Left cardiac atrium (tissue), 4 donors: ENCODE results near the gene NAIF1. TPM values are rescaled to one million over a fixed set of nuclear protein-coding genes. Genes with fewer than 3 reads are reported as not detected.

Experiments
- ATAC-seq, 2 donors: fragments of 200-7000 bp; cut with Tn5 transposase; one replicate each; pipeline ENCODE4 v1.9.1; 2020; ENCODE audit warnings: mild to moderate bottlenecking in 2 of 2, moderate library complexity in 2 of 2
- DNase-seq: peaks from one replicate; pipeline ENCODE4 v3.0.0-alpha.2; 2020
- intact Hi-C, 2 donors: fragments of 100-400 bp; cut with DNase I; formaldehyde crosslinking; loops; one replicate each; pipeline versions ENCODE4 v1.14.1 to v1.15.1; 2022 to 2023
- total RNA-seq, 2 donors: library from RNA; stranded (reverse); fragmentation: NEBNext Ultra II Directional; extraction: Animal tissue kit (Norgen Biotek cat#: 25700); gene quantifications; one replicate each; pipeline ENCODE4 v1.2.1, GENCODE V29; 2021
- donor health status: DM: no; HTN: yes; CAD: no.
- donor health status: DM: no; HTN: yes; CAD: no; lungs with severe emphysema.
- donor health status: DM: yes; HTN: yes; CAD: no.
- donor health status: Dilated cardiomyopathy.

NAIF1 gene
- total RNA-seq, 2 donors from 2014 or later, result 5.8 to 6.1 TPM

DNA sequence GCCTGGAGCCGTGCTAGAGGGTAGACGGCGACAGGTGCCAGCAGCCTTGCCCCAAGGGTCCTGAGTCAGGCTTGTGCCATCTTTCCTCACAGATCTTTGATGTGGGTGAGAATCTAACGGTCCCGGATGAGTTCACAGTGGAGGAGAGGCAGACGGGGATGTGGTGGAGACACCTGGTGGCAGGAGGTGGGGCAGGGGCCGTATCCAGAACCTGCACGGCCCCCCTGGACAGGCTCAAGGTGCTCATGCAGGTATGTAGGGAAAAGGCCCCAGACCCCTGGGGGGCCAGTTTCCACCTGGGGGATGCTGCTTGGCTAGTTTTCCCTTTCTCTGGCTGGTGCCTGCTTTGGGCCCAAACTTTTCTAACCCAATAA is 36.5 kb upstream of the NAIF1 start:
- intact Hi-C loops, result no loop called here
- DNase-seq, result no peak
- no peak for ATAC-seq

DNA sequence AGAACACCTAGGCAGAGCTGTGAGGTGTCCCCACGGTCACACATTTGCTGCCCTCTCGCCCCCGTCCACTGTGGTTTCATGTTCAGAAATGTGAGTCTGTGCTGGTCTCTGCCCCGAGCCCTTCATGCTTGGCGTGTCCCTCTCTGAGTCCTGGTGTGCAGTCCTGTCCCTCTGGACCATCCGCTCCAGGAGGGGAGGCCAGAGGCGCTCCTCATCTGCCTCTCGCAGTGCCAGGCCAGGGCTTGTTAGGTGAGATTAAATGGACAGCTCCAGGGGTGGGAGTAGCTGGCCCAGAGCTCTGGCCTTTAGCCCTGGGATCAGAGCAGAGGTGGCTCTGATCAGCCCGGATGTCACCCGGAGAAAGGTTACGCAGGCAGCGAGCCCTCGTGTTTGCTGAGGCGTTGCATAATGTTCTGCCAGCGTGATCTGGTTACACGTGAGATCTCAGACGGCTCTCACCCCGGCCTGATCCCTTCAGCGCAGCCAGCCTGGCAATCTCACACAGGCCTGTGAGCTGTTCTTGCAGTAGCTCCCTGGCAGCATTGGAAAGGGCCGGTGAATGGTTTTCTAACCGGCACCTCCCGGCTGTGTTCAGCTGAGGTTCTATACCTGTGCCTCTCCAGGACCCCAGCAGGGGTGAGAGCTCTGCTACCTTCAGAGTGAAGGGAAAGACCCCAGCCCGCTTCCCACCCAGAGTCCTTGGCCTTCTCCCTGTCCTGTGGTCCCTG is 35.9 kb upstream of the NAIF1 start:
- peak in 1 of 2 donors; percentile 25 for ATAC-seq
- DNase-seq, result peak; percentile 55
- intact Hi-C loops, result no loop called here

DNA sequence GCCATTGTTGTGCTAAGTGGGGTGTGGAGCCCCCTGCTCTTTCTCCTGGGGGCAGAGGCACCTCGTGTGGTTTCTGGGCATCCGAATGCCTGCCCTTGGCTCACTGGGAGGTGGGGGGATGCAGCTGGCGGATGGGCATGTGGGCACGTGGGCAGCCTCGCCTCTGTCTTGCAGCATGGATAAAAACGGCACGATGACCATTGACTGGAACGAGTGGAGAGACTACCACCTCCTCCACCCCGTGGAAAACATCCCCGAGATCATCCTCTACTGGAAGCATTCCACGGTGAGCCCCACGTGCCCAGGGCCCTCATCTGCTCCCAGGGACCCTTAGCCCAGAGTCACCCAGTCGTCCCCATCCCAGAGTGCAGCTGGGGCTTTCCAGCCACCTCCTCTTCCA is 35.1 kb upstream of the NAIF1 start:
- ATAC-seq (no peak), DNase-seq (no peak)
- intact Hi-C loops, result no loop called here

DNA sequence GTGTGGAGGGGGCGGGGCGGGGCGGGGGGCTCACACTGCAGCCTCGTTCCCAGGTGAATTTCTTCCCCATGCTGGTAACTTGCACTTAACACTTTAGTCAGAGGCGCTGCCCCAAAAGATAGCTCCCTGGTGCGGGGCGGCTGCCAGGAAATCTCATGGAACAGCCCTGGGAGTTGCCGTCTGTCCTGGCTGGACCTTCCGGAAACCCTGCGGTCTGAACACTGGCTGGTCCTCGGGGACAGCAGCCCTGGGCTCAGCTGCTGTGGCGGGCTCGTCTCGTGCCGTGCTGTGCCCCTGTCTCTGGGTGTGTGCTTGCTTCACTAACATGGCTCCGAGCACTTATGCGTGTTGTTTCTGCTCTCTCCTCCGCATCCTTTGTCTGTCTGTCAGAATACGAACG is 34.6 kb upstream of the NAIF1 start:
- intact Hi-C loops, result no loop called here

DNA sequence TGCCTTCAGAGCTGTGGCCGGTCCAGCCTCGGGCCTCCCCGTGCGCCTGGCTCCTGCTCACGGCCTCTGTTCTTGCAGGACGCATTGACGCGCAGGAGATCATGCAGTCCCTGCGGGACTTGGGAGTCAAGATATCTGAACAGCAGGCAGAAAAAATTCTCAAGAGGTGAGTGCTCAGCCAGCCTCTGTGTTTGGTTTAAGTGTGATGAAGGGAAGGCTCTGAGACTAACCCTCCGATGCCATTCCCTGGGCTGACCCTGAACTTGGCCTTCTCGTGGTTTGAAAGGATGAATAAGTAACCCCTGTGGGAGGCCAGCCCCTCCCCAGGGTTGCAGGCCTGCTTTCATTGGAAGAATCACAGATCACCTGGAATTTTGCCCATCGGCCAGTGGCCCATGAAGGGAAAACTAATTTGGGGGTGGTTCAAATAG is 34.1 kb upstream of the NAIF1 start:
- DNase-seq, result no peak
- intact Hi-C loops, result no loop called here

More for the DNA sequence above, 34.6 kb upstream of the NAIF1 start:
- peak; percentile 79 for DNase-seq
- ATAC-seq, result peak in 1 of 2 donors; percentile 7

DNA sequence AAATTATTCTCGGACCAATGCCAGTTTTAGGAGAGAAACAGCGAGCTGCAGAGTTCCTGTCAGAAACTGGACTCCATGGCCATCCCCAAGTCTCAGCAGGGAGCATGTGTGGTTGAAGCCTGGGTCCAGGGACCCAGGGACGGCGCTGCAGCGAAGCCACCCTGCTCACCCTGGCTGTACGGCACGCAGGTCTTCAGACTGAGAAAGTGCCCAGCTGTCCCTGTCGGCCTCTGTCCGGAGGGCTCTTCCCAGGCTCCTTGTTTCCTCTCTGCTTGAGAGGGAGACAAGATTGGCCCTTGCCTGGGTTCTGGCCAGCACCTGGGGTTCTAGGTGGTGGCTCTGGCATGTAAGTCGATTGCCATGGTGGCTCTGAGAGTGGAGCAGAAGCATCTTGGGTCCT is 33.5 kb upstream of the NAIF1 start:
- DNase-seq (no peak), ATAC-seq (no peak)
- intact Hi-C loops, result no loop called here

More for the DNA sequence above, 34.1 kb upstream of the NAIF1 start:
- ATAC-seq, result no peak

DNA sequence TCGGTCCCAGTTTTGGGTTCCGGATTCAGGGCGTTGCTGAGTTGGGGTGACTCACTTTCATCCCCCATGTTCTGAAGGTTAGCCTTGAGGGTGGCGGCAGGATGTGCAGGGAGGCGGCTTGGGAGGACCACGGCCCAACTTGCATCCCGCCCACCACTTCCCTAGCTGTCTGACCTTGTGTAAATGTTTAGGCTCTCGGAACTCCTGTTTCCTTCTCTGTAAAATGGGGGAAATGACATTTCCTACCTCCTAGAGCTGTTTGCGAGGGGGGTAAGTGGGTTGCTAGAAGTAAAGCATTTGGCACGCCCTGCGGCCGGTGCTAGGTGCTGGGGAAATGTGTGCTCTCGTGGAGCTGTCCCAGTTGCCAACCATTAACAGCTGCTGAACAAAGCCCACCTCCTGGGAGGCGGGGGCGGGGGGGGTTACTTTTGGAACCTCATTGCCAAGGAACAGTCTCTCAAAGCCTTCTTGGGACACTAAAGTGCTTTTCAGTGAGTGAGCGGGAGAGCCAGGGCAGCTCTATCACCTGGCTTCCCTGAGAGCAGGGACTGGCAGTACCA is 32.9 kb upstream of the NAIF1 start:
- ATAC-seq (peak in 1 of 2 donors; percentile 2), DNase-seq (peak; percentile 64)
- intact Hi-C loops, result no loop called here

DNA sequence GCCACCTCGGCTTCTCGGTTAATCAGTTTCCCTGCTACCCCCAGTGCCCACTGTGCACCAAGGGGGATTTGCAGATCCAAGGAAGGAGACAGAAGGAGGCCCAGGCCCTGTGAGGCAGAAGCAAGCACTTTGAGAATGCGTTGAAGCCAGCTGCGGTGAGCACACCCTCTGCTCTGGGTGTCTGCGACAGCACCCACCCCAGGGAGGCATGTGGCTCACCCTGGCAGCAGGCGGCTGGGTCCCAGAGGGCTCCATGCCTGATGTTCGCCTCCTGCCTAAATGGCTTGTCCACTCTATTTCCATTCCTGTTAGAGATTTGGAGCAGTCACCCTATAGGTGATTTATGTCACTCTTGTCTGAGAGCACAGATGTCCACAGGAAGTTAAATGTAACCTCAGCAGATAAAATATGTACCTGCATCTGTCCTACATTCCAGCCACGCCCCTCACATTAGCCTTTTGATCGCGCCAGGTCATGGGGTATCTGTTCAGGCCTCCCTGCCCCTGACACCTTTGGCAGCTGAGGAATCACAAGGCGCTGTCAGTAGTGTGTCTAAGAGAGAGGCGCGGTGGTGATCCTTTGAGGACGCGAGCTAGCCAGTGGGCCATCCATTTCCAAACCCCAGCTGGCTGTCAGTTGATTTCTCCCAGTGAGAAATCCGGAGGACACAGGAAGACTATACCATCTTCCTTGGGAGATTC is 32.3 kb upstream of the NAIF1 start:
- no peak for DNase-seq
- intact Hi-C loops, result no loop called here

DNA sequence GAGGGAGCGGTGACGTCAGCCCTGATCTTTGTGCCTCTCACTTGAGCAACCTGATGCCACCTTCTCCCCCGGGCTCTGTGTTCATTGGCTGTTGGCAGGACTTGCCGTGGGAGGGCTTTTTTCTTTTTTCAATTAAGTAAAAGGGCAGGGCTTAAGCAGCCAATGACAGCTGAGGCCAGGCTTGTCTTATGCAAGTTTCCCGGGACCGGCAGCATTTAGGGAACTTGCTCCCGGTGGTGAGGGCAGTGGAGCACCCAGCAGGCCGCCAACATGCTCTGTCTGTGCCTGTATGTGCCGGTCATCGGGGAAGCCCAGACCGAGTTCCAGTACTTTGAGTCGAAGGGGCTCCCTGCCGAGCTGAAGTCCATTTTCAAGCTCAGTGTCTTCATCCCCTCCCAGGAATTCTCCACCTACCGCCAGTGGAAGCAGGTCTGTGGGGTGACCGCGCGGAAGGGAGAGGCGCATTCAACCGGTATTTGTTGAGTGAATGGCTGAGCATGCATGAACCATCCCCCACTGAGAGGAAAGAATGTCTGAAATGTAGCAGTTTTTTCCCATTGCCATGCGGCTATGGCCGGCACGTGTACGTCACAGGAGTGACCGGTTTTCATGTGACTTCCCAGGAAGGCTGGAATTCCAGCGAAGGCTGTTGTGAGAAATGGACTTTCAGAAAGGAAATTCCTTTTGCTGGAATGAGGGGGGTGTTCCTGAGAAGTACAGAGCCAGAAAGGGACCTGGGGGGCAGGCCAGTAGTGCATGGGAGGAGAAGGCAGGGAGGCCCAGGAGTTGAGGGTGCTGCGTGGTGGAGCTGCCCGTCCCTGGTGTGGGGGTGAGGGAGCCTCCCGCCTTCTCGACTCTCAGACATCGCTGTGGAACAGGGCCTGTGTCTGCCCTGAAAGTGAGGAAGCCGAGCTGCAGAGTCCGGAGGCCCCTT is 31.4 kb upstream of the NAIF1 start:
- intact Hi-C loops, result no loop called here
- DNase-seq (peak; percentile 96), ATAC-seq (peak; percentile 75 to 79)

More for the DNA sequence above, 32.3 kb upstream of the NAIF1 start:
- ATAC-seq, result no peak

DNA sequence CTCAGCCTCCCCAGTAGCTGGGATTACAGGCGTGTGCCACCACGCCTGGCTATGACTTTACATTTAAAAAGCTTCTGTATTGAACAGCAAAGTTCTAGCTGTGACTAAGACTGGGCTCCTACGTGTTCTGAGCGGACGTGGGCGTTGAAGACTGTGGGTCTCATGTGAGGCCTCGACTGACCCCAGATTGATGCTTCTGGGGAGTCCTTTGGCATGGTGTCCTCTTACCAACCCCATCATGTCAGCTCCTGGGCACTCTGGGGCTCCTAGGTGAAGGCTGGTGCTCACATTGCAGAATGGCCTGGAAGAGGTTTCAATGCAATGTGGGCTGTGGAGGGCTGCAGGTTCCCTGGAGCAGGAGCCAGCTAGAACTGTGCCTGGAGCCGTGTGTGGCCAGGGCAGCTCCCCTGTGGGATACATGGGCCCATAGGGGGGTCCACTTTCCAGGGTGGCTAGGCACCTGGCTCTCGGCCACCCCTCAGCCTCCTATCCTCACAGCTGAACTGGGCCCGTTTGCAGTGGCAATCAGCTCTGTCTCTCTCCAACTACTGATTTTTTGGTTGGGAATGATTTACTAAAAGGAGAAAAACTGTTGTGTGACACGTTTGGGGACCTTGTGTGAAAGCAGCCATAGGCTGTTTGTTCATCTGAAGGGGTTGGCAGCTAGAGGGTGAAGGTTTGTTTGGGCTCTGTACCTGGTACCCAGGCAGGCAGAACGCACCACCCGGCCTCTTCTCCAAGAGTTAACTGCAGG is 30.6 kb upstream of the NAIF1 start:
- intact Hi-C loops, result no loop called here
- DNase-seq, result no peak
- ATAC-seq, result no peak

DNA sequence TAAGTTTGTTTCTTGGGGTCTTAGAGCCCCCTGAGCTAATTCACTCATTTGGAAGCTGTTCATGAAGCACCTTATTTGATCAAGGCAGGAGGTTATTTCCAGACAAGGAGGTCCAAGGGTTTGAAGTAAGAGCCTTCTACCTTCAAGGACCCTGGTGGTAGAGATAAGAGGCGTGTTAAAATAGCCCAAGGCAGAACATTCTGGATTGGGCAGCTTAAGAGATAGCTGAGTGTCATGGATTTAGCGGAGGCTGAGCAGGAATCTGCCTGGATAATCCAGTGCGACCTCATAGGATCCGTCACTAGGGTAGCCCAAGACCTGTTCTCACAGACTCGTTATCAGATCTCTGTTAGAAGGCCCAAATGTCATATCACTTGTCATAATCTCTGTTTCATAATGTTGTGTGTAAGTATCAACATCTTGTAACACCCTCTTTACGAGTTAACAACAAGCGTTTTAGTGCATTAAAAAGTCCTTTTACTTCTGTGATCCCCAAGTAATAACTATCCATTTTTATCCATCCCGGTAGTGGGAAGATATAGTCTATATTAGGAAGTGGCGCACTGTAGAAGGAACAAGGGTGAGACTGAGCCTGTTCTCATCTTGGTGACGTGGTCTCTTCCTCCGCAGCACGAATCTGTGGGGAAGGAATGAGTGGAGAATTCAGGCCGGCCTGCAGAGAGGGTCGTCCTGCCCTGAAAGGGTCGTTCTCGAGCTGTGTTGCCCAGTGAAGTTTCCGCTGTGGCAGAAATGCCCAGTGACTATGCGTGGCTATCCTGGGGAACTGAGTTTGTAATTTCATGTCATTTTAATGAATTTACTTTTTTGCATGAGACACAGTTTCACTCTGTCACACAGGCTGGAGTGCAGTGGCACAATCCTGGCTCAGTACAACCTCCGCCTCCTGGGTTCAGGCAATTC is 29.8 kb upstream of the NAIF1 start:
- intact Hi-C loops, result no loop called here
- DNase-seq (no peak), ATAC-seq (no peak)

DNA sequence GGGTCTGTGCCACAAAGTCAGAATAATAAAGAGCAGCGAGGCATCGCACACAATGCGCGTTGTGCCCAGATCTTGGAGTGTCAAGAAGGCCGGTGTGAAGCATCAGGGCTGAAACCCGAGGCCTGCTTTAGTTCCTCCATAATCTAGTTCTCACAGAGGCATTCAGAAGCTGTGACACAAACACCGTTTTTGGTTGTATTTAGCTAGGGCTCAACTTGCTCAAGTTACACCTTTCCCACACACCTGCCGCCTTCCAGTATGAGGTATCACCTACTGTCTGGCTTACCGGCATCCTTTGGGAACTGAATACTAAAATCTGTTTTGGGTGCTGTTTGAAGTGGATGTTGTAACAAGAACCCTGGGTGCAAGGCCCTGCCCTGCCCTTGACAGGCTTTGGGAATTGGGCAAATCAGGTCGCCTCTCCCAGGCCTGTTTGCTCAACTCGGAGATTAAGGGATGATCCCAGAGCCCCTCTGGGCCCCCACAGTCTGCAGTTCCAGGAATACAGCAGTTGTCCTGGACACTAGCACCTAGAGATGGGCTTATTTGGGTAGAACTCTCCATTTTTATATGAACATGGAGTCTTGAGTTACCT is 27.9 kb upstream of the NAIF1 start:
- no peak for ATAC-seq
- no peak for DNase-seq
- intact Hi-C loops, result no loop called here

DNA sequence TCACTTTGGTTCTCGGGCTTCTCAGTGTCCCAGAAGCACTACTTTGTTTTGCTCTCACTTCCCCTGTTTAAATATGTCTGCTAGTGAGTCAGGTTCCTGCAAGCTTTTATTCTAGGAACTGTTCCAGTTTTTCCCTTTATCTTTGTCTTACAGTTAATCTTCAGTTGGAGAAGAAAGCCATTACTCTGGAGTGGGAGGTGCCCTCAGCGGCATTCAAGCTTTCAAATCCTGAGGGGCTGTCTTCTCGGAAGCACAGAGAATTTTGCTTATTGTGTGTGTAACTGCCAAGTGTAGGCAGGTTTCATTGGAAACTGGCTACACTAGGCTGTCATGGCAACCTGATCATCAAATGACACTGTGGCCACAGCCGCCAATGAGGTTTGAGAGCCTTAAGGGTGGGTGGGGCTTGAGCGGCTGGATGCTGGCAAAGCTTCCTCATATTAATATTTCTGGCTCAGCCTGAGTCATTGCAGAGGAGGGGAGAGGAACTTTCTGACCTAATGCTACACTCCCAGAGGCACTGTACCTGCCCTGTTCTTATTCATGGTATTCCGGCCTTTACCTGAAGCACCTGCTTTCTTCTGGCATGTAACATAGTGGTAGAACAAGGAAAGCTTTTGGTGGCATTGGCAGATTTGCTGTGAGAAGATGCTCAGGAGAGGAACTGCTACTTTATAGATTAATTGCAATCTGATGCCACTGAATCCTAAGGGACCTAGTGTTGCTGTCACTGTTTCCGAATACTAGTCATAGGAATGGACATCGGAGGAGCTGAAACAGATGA is 27.2 kb upstream of the NAIF1 start:
- DNase-seq, result peak; percentile 90

DNA sequence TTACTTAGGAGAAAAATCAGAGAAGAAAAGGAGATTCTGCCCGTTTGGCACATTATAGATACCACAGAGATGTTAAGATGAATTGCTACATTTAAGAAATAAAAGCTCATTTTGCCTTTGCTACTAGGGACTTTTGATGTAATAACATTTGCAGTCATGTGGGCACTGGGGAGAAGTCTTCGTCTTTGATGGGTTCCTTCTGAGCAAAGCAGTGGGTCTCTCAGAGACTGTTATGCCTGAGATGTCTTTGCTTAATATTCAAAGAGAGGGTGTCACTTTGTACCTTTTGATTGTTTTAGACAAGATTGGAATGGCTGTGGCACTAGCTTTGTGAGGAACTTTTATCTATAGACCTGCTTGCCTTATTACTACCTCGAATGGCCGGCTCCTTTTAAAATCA is 25.9 kb upstream of the NAIF1 start:
- ATAC-seq (no peak), DNase-seq (no peak)
- intact Hi-C loops, result no loop called here

More for the DNA sequence above, 27.2 kb upstream of the NAIF1 start:
- intact Hi-C loops, result no loop called here
- peak; percentile 79 to 87 for ATAC-seq

DNA sequence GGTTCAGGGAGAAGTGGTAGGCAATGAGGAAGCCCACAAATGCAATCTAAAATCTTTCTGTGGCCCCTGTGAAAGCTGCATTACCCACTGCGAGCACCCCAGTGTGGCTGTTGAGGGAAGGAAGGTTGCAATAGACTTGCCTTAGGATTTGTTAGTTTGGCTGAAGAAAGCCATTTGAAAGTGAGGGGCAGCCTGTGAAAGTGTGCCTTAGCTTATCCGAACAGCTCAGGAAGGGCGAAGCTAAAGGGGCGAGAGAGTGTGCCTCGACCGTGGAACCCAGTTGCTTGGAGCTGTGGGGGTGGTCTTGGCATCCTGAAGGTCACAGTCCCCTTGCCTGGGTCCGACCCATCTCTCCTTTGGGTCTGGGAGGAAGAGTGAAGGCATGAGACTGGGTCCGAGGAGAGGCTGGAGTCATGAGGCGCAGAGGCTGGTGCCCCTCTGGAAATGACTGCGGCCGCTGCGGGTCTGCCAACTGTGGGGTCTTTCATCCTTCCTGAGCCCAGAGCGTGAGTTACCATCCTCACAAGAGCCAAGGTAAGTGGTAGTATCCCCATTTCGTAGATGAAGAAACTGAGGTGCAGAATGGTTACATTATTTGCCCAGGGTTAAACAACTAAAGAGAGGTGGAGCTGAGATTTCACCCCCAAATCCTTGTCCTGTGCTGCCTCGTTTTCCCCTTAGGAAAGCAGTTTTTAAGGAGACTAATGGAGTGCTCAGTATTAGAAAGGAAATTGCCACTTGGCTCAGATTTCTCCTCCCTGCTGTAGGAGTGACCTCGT is 25.3 kb upstream of the NAIF1 start:
- no peak for DNase-seq
- no peak for ATAC-seq
- intact Hi-C loops, result no loop called here

DNA sequence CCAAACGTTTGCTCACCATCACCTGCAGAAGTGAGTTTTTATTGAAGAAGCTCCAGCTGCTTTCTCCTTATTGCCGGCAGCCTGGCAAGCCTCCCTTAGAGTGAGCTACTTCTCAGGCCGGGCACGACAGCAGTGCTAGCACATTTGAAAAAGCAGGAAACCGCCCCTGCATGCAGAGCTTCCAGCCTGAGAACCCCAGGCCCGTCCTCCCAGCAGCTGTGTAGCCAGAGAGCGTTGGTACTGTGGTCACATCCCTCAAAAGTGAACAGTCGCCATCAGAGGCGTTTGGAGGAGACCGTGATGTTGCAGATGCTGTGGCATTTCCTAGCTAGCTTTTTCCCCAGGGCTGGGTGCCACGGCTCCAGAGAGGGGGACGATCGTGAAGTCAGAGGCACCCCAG is 24.5 kb upstream of the NAIF1 start:
- intact Hi-C loops, result no loop called here
- no peak for DNase-seq
- no peak for ATAC-seq
